K562 (cell line): ENCODE data around the gene HEMGN. TPM values are rescaled to one million over a fixed set of nuclear protein-coding genes. Genes with fewer than 3 reads are reported as not detected.

ENCODE experiments used
- EP300 ChIP-seq: IDR thresholded peaks from 2 replicates; pipeline ENCODE4 v1.6.1; 2012; ENCODE audit warnings: low read length, improper control_type of control experiment
- GTF2F1 ChIP-seq: IDR thresholded peaks from 2 replicates; pipeline ENCODE4 v1.6.1; 2011; ENCODE audit warnings: low read depth, low read length, improper control_type of control experiment
- IFI16 ChIP-seq: fragments of 250-450 bp; sonication (Bioruptor Pico); IDR thresholded peaks from 2 replicates; pipeline ENCODE4 v2.1.2; 2022; ENCODE audit warnings: mild to moderate bottlenecking, inconsistent platforms
- NFE2 ChIP-seq: IDR thresholded peaks from 2 replicates; pipeline ENCODE4 v1.6.1; 2014; ENCODE audit warnings: antibody characterized with exemption, low read depth
- NFIX ChIP-seq: fragments of 250-450 bp; sonication (Bioruptor Pico); IDR thresholded peaks from 2 replicates; pipeline ENCODE4 v1.4.0; 2020; ENCODE audit warnings: low read depth, mild to moderate bottlenecking, moderate library complexity
- PRMT5 ChIP-seq: sonication (generic); formaldehyde crosslinking; IDR thresholded peaks from 2 replicates; pipeline ENCODE4 v1.5.0; 2020; ENCODE audit warnings: missing genetic modification reagents
- RAD51 ChIP-seq: fragments of 450-650 bp; IDR thresholded peaks from 2 replicates; pipeline ENCODE4 v1.7.1; 2016; ENCODE audit warnings: low read depth, mild to moderate bottlenecking, borderline replicate concordance
- TAF1 ChIP-seq: IDR thresholded peaks from 2 replicates; pipeline ENCODE4 v1.6.1; 2011; ENCODE audit warnings: mild to moderate bottlenecking, low read length, moderate library complexity; ENCODE audit not compliant: insufficient read depth, control insufficient read depth, severe bottlenecking; ENCODE audit errors: extremely low read depth
- U2AF1 ChIP-seq: fragments of 200-400 bp; formaldehyde crosslinking; optimal IDR thresholded peaks from 2 replicates; pipeline ENCODE3; 2017; ENCODE audit warnings: mild to moderate bottlenecking, low read depth, low read length, moderate library complexity
- WHSC1 ChIP-seq: IDR thresholded peaks from one replicate; pipeline ENCODE4 v1.6.1; 2012; ENCODE audit warnings: low read length, control low read depth, inconsistent platforms
- ZNF134 ChIP-seq: fragments of 250-450 bp; sonication (Bioruptor Pico); conservative IDR thresholded peaks from 2 replicates; pipeline ENCODE4 v1.4.0; 2020
- ZNF184 ChIP-seq: sonication (generic); formaldehyde crosslinking; IDR thresholded peaks from 2 replicates; pipeline ENCODE4 v1.5.0; 2020; ENCODE audit warnings: missing genetic modification reagents
- ZNF24 ChIP-seq: fragments of 450-650 bp; IDR thresholded peaks from 2 replicates; pipeline ENCODE4 v1.6.1; 2016
- polyA plus RNA-seq, 8 experiments: library from polyadenylated mRNA; depleted of rRNA in 4 of 8; stranded (reverse) in 5 of 8; unstranded in 3 of 8; fragments of >200 nt; fragmentation: Nextera tagmentation in 2 of 8; fragmentation: Illumina TruSeq in 1 of 8; extraction: Ambion mirVana in 2 of 8; extraction: Trizol in 1 of 8; gene quantifications; 2 replicates each; pipeline versions ENCODE4 v1.2.1 to v1.2.3, GENCODE V29; 2011 to 2014; ENCODE audit warnings: inconsistent platforms in 1 of 8, missing spikeins in 1 of 8
- total RNA-seq, 7 experiments: library from RNA; depleted of rRNA in 6 of 7; stranded (reverse); fragments of >200 nt in 6 of 7; fragmentation: Illumina TruSeq in 2 of 7; extraction: Trizol in 2 of 7; gene quantifications; 2 replicates each; pipeline versions ENCODE4 v1.2.1 to v1.2.3, GENCODE V29; 2011 to 2021; ENCODE audit warnings: low replicate concordance in 1 of 7
- TF ChIP-seq, protein P1 (sequence below): fragments of 450-650 bp; IDR thresholded peaks from 2 replicates; pipeline ENCODE4 v1.6.1; 2018; ENCODE audit not compliant: partially characterized antibody
- TF ChIP-seq, protein P2 (sequence below): fragments of 250-450 bp; sonication (Bioruptor Pico); IDR thresholded peaks from 2 replicates; pipeline ENCODE4 v1.5.0; 2020; ENCODE audit warnings: mild to moderate bottlenecking, borderline replicate concordance
- TF ChIP-seq, protein P3 (sequence below): sonication (generic); formaldehyde crosslinking; IDR thresholded peaks from 2 replicates; pipeline ENCODE4 v1.8.0; 2022; ENCODE audit warnings: mild to moderate bottlenecking, low read depth, missing genetic modification reagents
- TF ChIP-seq, protein P4 (sequence below), 2 experiments: fragments of 450-650 bp in 1 of 2; IDR thresholded peaks; 2 replicates each; pipeline ENCODE4 v1.6.1; 2011 to 2017; ENCODE audit warnings: low read depth in 2 of 2, antibody characterized with exemption in 1 of 2, borderline replicate concordance in 1 of 2, low read length in 1 of 2, mild to moderate bottlenecking in 1 of 2, mixed read lengths in 1 of 2; ENCODE audit not compliant: control insufficient read depth in 1 of 2

Gene HEMGN
- total and polyA plus RNA-seq, 9 of the 15 experiments (the other 6 are each of a cell fraction or from before 2014, with no cell fraction given): 56.3 to 258 (median 137) TPM

DNA sequence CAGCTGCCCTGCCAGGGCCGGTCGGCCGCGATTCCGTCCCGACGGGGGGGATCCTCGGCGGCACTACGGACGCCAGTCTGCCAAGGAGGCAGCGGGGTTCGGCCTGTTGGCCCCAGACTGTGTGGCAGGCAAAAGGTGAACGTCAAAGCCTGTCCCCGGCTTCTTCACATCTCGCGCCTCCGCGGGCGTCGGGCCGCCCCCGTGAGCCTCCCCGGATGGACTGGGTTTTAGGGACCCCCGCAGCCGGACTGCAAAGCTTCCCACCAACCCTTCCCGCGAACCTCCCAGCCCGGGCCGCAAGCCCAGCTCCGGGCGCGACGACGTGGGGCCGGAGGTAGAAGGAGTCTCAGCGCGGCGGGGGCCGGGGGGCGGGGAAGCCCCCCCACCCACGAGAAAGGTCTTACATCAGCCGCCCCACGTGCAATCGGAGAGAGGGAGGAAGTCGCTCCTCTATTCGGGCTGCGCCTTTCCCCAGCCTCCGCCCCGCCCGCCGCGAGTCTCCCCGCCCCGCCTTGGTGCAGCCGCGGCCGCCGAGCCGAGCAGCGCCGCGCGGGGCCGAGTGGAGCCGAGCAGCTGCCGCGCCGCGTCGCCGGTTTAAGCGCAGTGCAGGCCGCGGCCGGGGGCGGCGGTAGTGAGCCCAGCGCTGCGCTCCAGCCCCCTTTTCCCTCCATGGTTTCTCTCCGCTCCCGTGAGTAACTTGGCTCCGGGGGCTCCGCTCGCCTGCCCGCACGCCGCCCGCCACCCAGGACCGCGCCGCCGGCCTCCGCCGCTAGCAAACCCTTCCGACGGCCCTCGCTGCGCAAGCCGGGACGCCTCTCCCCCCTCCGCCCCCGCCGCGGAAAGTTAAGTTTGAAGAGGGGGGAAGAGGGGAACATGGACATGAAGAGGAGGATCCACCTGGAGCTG, 45.0 kb upstream of the HEMGN start, which contains the start of gene ANP32B (continued):
- TF ChIP-seq IFI16: no peak
- no peak for TF ChIP-seq NFIX
- TF ChIP-seq, protein P1, sequence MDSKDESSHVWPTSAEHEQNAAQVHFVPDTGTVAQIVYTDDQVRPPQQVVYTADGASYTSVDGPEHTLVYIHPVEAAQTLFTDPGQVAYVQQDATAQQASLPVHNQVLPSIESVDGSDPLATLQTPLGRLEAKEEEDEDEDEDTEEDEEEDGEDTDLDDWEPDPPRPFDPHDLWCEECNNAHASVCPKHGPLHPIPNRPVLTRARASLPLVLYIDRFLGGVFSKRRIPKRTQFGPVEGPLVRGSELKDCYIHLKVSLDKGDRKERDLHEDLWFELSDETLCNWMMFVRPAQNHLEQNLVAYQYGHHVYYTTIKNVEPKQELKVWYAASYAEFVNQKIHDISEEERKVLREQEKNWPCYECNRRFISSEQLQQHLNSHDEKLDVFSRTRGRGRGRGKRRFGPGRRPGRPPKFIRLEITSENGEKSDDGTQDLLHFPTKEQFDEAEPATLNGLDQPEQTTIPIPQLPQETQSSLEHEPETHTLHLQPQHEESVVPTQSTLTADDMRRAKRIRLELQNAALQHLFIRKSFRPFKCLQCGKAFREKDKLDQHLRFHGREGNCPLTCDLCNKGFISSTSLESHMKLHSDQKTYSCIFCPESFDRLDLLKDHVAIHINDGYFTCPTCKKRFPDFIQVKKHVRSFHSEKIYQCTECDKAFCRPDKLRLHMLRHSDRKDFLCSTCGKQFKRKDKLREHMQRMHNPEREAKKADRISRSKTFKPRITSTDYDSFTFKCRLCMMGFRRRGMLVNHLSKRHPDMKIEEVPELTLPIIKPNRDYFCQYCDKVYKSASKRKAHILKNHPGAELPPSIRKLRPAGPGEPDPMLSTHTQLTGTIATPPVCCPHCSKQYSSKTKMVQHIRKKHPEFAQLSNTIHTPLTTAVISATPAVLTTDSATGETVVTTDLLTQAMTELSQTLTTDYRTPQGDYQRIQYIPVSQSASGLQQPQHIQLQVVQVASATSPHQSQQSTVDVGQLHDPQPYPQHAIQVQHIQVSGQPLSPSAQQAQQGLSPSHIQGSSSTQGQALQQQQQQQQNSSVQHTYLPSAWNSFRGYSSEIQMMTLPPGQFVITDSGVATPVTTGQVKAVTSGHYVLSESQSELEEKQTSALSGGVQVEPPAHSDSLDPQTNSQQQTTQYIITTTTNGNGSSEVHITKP: peak; percentile 62
- no peak for TF ChIP-seq WHSC1
- 0 out of 2 replicates have a peak, but pooled peaks have one; percentile 27 for TF ChIP-seq ZNF134 (CRISPR knock-in tag)
- TF ChIP-seq, protein P2, sequence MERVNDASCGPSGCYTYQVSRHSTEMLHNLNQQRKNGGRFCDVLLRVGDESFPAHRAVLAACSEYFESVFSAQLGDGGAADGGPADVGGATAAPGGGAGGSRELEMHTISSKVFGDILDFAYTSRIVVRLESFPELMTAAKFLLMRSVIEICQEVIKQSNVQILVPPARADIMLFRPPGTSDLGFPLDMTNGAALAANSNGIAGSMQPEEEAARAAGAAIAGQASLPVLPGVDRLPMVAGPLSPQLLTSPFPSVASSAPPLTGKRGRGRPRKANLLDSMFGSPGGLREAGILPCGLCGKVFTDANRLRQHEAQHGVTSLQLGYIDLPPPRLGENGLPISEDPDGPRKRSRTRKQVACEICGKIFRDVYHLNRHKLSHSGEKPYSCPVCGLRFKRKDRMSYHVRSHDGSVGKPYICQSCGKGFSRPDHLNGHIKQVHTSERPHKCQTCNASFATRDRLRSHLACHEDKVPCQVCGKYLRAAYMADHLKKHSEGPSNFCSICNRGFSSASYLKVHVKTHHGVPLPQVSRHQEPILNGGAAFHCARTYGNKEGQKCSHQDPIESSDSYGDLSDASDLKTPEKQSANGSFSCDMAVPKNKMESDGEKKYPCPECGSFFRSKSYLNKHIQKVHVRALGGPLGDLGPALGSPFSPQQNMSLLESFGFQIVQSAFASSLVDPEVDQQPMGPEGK (CRISPR knock-in tag): peak; percentile 90; the same call in 1 of the 2 replicates
- TF ChIP-seq GTF2F1: no peak; the same call in none of the 2 replicates
- TF ChIP-seq EP300: peak; percentile 66; the same call in 1 of the 2 replicates
- TF ChIP-seq ZNF24: no peak
- no peak for TF ChIP-seq PRMT5
- peak; percentile 92 for TF ChIP-seq TAF1
- TF ChIP-seq RAD51: no peak
- TF ChIP-seq ZNF184: no peak
- TF ChIP-seq NFE2: no peak
- TF ChIP-seq, protein P3, sequence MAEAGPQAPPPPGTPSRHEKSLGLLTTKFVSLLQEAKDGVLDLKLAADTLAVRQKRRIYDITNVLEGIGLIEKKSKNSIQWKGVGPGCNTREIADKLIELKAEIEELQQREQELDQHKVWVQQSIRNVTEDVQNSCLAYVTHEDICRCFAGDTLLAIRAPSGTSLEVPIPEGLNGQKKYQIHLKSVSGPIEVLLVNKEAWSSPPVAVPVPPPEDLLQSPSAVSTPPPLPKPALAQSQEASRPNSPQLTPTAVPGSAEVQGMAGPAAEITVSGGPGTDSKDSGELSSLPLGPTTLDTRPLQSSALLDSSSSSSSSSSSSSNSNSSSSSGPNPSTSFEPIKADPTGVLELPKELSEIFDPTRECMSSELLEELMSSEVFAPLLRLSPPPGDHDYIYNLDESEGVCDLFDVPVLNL (CRISPR knock-in tag): 0 out of 2 replicates have a peak, but pooled peaks have one; percentile 24
- TF ChIP-seq, protein P4, sequence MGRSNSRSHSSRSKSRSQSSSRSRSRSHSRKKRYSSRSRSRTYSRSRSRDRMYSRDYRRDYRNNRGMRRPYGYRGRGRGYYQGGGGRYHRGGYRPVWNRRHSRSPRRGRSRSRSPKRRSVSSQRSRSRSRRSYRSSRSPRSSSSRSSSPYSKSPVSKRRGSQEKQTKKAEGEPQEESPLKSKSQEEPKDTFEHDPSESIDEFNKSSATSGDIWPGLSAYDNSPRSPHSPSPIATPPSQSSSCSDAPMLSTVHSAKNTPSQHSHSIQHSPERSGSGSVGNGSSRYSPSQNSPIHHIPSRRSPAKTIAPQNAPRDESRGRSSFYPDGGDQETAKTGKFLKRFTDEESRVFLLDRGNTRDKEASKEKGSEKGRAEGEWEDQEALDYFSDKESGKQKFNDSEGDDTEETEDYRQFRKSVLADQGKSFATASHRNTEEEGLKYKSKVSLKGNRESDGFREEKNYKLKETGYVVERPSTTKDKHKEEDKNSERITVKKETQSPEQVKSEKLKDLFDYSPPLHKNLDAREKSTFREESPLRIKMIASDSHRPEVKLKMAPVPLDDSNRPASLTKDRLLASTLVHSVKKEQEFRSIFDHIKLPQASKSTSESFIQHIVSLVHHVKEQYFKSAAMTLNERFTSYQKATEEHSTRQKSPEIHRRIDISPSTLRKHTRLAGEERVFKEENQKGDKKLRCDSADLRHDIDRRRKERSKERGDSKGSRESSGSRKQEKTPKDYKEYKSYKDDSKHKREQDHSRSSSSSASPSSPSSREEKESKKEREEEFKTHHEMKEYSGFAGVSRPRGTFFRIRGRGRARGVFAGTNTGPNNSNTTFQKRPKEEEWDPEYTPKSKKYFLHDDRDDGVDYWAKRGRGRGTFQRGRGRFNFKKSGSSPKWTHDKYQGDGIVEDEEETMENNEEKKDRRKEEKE (IDR thresholded peaks at IDR 0.05; ENCODE audit: borderline replicate concordance in 1 of 2, control insufficient read depth in 1 of 2, low read depth in 2 of 2, low read length in 1 of 2): 0 out of 4 replicates have a peak, but pooled peaks of 1 of the 2 experiments have one; percentile 83
- TF ChIP-seq U2AF1: peak; percentile 46
